HCEC 1CT (cell line): Measurements from ENCODE around the gene NUAK2.
"Not testable (repeated sequence)": the region's sequence is repeated elsewhere in the genome, so short reads cannot be mapped to it uniquely, and the experiment has no call there.

Experiments used
- DNase-seq: peaks from one replicate; pipeline ENCODE4 v3.0.0-alpha.2; 2017

NUAK2 gene

GRCh38 chr1:205294175-205294917, 27.2 kb downstream of the NUAK2 start:
- peak; percentile 94 for DNase-seq

- DNase-seq = no peak
These were observed 28.0 kb downstream of the NUAK2 start for GRCh38 chr1:205293350-205294074.

- DNase-seq = no peak
These were observed 29.9 kb downstream of the NUAK2 start for GRCh38 chr1:205291596-205291995.

- DNase-seq = peak; percentile 45
These were observed 33.6 kb downstream of the NUAK2 start for GRCh38 chr1:205287767-205288559.

GRCh38 chr1:205287076-205287475, 34.5 kb downstream of the NUAK2 start:
- DNase-seq = no peak

GRCh38 chr1:205286335-205286950, 35.1 kb downstream of the NUAK2 start:
- no peak for DNase-seq

GRCh38 chr1:205285381-205286101, 36.0 kb downstream of the NUAK2 start:
- DNase-seq = no peak

- DNase-seq = peak; percentile 97
These were observed 37.0 kb downstream of the NUAK2 start for GRCh38 chr1:205284420-205285144.

- no peak for DNase-seq
These were observed 38.0 kb downstream of the NUAK2 start for GRCh38 chr1:205283270-205284147.

GRCh38 chr1:205280666-205281395, 40.7 kb downstream of the NUAK2 start:
- DNase-seq = not testable (repeated sequence)

GRCh38 chr1:205279986-205280385, 41.6 kb downstream of the NUAK2 start:
- no peak for DNase-seq

GRCh38 chr1:205276689-205277065, 44.9 kb downstream of the NUAK2 start:
- no peak for DNase-seq

- no peak for DNase-seq
These were observed 45.4 kb downstream of the NUAK2 start for GRCh38 chr1:205275916-205276688.

GRCh38 chr1:205275133-205275532, 46.4 kb downstream of the NUAK2 start:
- no peak for DNase-seq

GRCh38 chr1:205274041-205274691, 47.4 kb downstream of the NUAK2 start:
- no peak for DNase-seq

- DNase-seq = peak; percentile 52
These were observed 48.0 kb downstream of the NUAK2 start for GRCh38 chr1:205273551-205273982.

- DNase-seq = no peak
These were observed 49.0 kb downstream of the NUAK2 start for GRCh38 chr1:205272536-205272935.

GRCh38 chr1:205271745-205272144, 49.8 kb downstream of the NUAK2 start:
- no peak for DNase-seq

- DNase-seq = peak; percentile 83
These were observed 50.3 kb downstream of the NUAK2 start for GRCh38 chr1:205271277-205271676.
